ENCODE measurements around the gene NUP85. TPM values are rescaled to one million over a fixed set of nuclear protein-coding genes. Genes with fewer than 3 reads are reported as not detected.

Gene NUP85
- total RNA-seq, 1 experiment from 2014 or later: 95.6 TPM

DNA sequence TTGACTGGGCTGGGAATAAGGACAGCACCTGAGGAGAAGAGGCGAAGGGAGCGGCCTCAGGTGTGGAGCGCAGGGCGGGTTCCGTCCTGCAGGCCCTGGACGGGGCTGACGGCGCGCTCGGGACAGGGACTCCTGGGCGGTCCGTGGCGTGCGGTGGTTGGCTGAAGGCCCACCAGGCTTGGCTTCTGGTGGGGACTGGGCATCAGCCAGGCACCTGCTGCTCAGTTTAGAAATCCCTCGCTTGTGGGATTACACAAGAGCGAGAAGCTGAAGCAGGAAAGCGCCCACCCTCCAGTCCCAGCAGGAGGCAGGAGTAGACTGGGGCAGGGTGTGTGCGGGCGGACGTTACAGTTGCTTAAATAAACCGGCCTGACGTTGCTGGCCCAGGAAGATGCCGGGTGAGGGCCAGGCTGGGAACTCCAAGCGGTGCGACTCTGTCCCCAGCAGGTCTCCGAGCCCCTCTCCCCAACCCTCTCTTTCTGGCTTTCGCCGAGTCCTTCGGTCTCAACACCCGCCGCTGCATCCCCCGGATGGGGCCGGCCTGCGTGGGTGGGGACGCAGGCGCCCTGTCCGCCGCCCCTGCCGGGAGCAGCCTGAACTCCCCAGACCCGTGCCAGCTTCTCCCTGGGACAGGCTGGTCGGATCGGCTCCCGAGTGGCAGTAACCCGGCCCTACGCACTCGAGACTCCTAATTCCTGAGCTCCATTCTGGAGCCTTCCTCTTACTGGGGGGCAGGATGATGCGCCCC lies 64.9 kb downstream of the NUP85 start:
- Histone ChIP-seq H3K27ac (ENCODE audit: low read length) (peak overlapping the region; percentile 43), H3K79me2 (ENCODE audit: low read length) (peaks cover 21% of the 10 kb centered on the region), H3K27me3 (ENCODE audit: low read length) (no peaks in the 10 kb centered on the region), H2AFZ (ENCODE audit: low read length) (peak overlapping the region; percentile 99), H3K9me2 (replicated peaks; ENCODE audit: low read length) (no peaks in the 10 kb centered on the region), H3K9me3 (ENCODE audit: low read length) (no peaks in the 10 kb centered on the region), H3K36me3 (ENCODE audit: low read depth, low read length) (peaks cover 15% of the 10 kb centered on the region), H3F3A (ENCODE audit: low read length, unreplicated experiment) (peaks cover 4% of the 10 kb centered on the region), H4K20me1 (ENCODE audit: low read length) (no peaks in the 10 kb centered on the region), H3K4me3 (ENCODE audit: low read length) (peak overlapping the region; percentile 97), H3K9ac (ENCODE audit: low read length) (peak overlapping the region; percentile 88), H3K4me2 (ENCODE audit: low read length) (peak overlapping the region; percentile 98), H3K4me1 (ENCODE audit: insufficient read depth, low read length) (peaks cover 20% of the 10 kb centered on the region)
- TF ChIP-seq, protein P1, sequence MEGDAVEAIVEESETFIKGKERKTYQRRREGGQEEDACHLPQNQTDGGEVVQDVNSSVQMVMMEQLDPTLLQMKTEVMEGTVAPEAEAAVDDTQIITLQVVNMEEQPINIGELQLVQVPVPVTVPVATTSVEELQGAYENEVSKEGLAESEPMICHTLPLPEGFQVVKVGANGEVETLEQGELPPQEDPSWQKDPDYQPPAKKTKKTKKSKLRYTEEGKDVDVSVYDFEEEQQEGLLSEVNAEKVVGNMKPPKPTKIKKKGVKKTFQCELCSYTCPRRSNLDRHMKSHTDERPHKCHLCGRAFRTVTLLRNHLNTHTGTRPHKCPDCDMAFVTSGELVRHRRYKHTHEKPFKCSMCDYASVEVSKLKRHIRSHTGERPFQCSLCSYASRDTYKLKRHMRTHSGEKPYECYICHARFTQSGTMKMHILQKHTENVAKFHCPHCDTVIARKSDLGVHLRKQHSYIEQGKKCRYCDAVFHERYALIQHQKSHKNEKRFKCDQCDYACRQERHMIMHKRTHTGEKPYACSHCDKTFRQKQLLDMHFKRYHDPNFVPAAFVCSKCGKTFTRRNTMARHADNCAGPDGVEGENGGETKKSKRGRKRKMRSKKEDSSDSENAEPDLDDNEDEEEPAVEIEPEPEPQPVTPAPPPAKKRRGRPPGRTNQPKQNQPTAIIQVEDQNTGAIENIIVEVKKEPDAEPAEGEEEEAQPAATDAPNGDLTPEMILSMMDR (conservative IDR thresholded peaks at IDR 0.05; ENCODE audit: low read depth, low read length): peak; percentile 65
- no peak for TF ChIP-seq EZH2phosphoT487 (IDR thresholded peaks at IDR 0.05; ENCODE audit: borderline replicate concordance, low read length)
- intact Hi-C loops (cut with micrococcal nuclease): loop anchor here (1.0 to 2.0 kb wide), 3 partner anchors 9 to 142 kb away; partner anchors contain the start of genes GGA3 and MRPS7
- peak; percentile 61 for ATAC-seq
- peak; percentile 76 for DNase-seq
- ChIA-PET CTCF (interaction anchor here (0.5 to 3.0 kb wide), 22 partner anchors 9 to 526 kb away, joined by 3 to 60 read pairs (median 5); partner anchors contain the start of genes GGA3, GRB2, MRPS7 and SLC25A19), POLR2A (ENCODE audit: unreplicated experiment) (interaction anchor here (0.5 to 2.3 kb wide), 7 partner anchors 8 to 1296 kb away, joined by 3 to 33 read pairs (median 7); partner anchors contain the start of genes GGA3, MRPS7, SLC25A19 and SMIM5)
- TSS peak; percentile 34 for BruUV-seq (replicated peaks)

DNA sequence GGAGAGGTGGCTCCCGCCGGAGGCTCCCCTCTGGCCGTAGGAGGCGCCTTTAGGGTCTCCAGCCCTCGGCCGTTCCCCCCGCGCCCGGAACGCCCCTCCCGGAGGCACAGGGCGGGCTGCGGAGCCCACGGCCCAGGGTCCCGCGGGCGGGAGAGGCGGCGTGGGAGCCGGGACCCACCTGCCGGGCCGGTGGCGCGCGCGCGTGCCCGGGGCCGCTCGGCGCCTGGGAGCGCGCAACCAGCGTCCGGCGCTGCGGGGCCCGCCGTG lies 65.4 kb downstream of the NUP85 start, which contains the start of gene MIF4GD:
TSS of gene MIF4GD (minus strand) at position 266 of the 267 bp plus-strand sequence. CDS start 1,036 bp downstream, outside the sequence.
- no peak for TF ChIP-seq EZH2phosphoT487 (IDR thresholded peaks at IDR 0.05; ENCODE audit: borderline replicate concordance, low read length)
- TF ChIP-seq, protein P1 (conservative IDR thresholded peaks at IDR 0.05; ENCODE audit: low read depth, low read length): no peak
- no peak for TF ChIP-seq EZH2 (IDR thresholded peaks at IDR 0.05; ENCODE audit: low read length, unreplicated experiment)
- ATAC-seq: no peak
- H2AFZ ChIP-seq (ENCODE audit: low read length): peak within 1 kb of the TSS; percentile 99

More for the DNA sequence above, 65.4 kb downstream of the NUP85 start, which contains the start of gene MIF4GD:
- peak within 1 kb of the TSS; percentile 88 for H3K9ac ChIP-seq (ENCODE audit: low read length)
- DNase-seq: no peak
- peaks cover 20% of the 10 kb centered on the region for H3K4me1 ChIP-seq (ENCODE audit: insufficient read depth, low read length)
- CTCF ChIA-PET: interaction anchor here (0.6 to 3.0 kb wide), 18 partner anchors 10 to 302 kb away, joined by 3 to 60 read pairs (median 6); partner anchors contain the start of genes GGA3, GRB2, MRPS7 and SLC25A19
- H3K27me3 ChIP-seq (ENCODE audit: low read length): no peaks in the 10 kb centered on the region
- BruUV-seq (replicated peaks): no TSS peak
- H3K4me2 ChIP-seq (ENCODE audit: low read length): peak within 1 kb of the TSS; percentile 98
- H3K36me3 ChIP-seq (ENCODE audit: low read depth, low read length): peaks cover 11% of the 10 kb centered on the region
- H3K4me3 ChIP-seq (ENCODE audit: low read length): peak within 1 kb of the TSS; percentile 97
- intact Hi-C loops (cut with micrococcal nuclease): loop anchor here (1.0 to 2.0 kb wide), 4 partner anchors 10 to 142 kb away; partner anchors contain the start of genes GGA3, MRPS7 and SLC25A19
- peaks cover 21% of the 10 kb centered on the region for H3K79me2 ChIP-seq (ENCODE audit: low read length)
- H3F3A ChIP-seq (ENCODE audit: low read length, unreplicated experiment): peaks cover 4% of the 10 kb centered on the region
- POLR2A ChIA-PET (ENCODE audit: unreplicated experiment): interaction anchor here (0.5 to 2.3 kb wide), 6 partner anchors 9 to 362 kb away, joined by 3 to 25 read pairs (median 4); partner anchors contain the start of genes GGA3, GRB2, MRPS7 and SLC25A19
- no peaks in the 10 kb centered on the region for H3K9me2 ChIP-seq (replicated peaks; ENCODE audit: low read length)
- no peaks in the 10 kb centered on the region for H3K9me3 ChIP-seq (ENCODE audit: low read length)
- H4K20me1 ChIP-seq (ENCODE audit: low read length): no peaks in the 10 kb centered on the region
- peak within 1 kb of the TSS; percentile 43 for H3K27ac ChIP-seq (ENCODE audit: low read length)
